OCI-LY1 (cell line): ENCODE results near the gene ZBTB47.

ENCODE experiments used
- EZH2 ChIP-seq: fragments of 200-600 bp; sonication (generic), shearing (Covaris generic); IDR thresholded peaks from 2 replicates; pipeline ENCODE4 v1.8.0; 2017; ENCODE audit warnings: borderline replicate concordance, mixed run types, mild to moderate bottlenecking, antibody characterized with exemption, low read length, moderate library complexity, mixed read lengths
- TF ChIP-seq, protein P1 (sequence below): fragments of 200-600 bp; sonication (generic), shearing (Covaris generic); IDR thresholded peaks from 2 replicates; pipeline ENCODE4 v1.5.1; 2017; ENCODE audit warnings: mild to moderate bottlenecking, antibody characterized with exemption, low read length, moderate library complexity, mixed read lengths

DNA sequence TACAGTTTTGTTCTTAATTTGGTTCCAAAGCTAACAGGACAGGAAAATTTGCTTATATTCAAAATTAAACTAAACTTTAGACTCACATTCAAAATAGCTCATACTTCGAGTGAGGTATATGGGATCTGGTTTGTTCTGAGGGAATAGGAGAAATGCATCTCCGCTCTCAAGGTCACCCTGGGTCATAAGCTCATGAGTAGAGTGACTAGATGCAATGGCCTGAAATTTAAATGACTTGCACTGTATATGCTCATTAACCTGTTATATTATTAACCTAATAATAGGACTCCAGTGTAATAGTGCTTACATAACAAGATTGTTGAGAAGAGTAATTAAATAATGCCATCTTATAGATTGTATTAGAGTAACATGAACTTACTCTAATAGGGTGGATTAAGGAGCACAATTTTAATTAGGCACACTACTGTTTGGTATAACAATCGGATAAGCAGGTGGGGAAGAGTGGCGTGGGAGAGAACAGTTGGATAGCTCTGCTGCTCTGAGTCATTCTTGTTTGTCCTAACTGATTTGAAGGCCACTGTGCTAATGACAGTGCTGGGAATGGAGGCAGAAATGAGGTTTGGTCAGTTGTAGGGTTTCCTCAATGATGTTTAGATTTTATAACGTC lies 47.8 kb upstream of the ZBTB47 start:
- TF ChIP-seq, protein P1, sequence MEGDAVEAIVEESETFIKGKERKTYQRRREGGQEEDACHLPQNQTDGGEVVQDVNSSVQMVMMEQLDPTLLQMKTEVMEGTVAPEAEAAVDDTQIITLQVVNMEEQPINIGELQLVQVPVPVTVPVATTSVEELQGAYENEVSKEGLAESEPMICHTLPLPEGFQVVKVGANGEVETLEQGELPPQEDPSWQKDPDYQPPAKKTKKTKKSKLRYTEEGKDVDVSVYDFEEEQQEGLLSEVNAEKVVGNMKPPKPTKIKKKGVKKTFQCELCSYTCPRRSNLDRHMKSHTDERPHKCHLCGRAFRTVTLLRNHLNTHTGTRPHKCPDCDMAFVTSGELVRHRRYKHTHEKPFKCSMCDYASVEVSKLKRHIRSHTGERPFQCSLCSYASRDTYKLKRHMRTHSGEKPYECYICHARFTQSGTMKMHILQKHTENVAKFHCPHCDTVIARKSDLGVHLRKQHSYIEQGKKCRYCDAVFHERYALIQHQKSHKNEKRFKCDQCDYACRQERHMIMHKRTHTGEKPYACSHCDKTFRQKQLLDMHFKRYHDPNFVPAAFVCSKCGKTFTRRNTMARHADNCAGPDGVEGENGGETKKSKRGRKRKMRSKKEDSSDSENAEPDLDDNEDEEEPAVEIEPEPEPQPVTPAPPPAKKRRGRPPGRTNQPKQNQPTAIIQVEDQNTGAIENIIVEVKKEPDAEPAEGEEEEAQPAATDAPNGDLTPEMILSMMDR, result no peak
- TF ChIP-seq EZH2, result no peak
